Stimulated activated naive B cell treated with anti-CD40 and anti-IgM and Interleukin-4, amounts not matched to agents 10 μg/mL and 1 μg/mL and 100 μg/mL, for 72 hours (primary cell): Measurements from ENCODE around the gene C1orf167.
"Not testable (repeated sequence)": the region's sequence is repeated elsewhere in the genome, so short reads cannot be mapped to it uniquely, and the experiment has no call there.

Experiments used
- ATAC-seq, 2 donors: fragments of 150-1000 bp; cut with Tn5 transposase; replicated peaks; 2 replicates each; pipeline ENCODE4 v1.10.0; 2021; ENCODE audit warnings: moderate library complexity in 1 of 2
- DNase-seq: peaks from one replicate; pipeline ENCODE4 v3.0.0; 2021
- H3K27ac Mint-ChIP-seq: one replicate; pipeline ENCODE4 v1.8.0; 2022; ENCODE audit warnings: mild to moderate bottlenecking, mixed read lengths
- H3K27me3 Mint-ChIP-seq, 2 donors: one replicate each; pipeline ENCODE4 v1.8.0; 2022; ENCODE audit warnings: mixed read lengths in 2 of 2
- H3K36me3 Mint-ChIP-seq, 2 donors: one replicate each; pipeline ENCODE4 v1.8.0; 2022; ENCODE audit warnings: mixed read lengths in 2 of 2, mild to moderate bottlenecking in 1 of 2
- H3K4me1 Mint-ChIP-seq, 2 donors: one replicate each; pipeline ENCODE4 v1.8.0; 2022; ENCODE audit warnings: mixed read lengths in 2 of 2, mild to moderate bottlenecking in 1 of 2
- H3K4me3 Mint-ChIP-seq, 2 donors: one replicate each; pipeline ENCODE4 v1.8.0; 2022; ENCODE audit warnings: mild to moderate bottlenecking in 2 of 2, mixed read lengths in 2 of 2, moderate library complexity in 1 of 2
- H3K9me3 Mint-ChIP-seq, 2 donors: one replicate each; pipeline ENCODE4 v1.8.0; 2022; ENCODE audit warnings: mixed read lengths in 2 of 2, mild to moderate bottlenecking in 1 of 2

Gene C1orf167

DNA sequence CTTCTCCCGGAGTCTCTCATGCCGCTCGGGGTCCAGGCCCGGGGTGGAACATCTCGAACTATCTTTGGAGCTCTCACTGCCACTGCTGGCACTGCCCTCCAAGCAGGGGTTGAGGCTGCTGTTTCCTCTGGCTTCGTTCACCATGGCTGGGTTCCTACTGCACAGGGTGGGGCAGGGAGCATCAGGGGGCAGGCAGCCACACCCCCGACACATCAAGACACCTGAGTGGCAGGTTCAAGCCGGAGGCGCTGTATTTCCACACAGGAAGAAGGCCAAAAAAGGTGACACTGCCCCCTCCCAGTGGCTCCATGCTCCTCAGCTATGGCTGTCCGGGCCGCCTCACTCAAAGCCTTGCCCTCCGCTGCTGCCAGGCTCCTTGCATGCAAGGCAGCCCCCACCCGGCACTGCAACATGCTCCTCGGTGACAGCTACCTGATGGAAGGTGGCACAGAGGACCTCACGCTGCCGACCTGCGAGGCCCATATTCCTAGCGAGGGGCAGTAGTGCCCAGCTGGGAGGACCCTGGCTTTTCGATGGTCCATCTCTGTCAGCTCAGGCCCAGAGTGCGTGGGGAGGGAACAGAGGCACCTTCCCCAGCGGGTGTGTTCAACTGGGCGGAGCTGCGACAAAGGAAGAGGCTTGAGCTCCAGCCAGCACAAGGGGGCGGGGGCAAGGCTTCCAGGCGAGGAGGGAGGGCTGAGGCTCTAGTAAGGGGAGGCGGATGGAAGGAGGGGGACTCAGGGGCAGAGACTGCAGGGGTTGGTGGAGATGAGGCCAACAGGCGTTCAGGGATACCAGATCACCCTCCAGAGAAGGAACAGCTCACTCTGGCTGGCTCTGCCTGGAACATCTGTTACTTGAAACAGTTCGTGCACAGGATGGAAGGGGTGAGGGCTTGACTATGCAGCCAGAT, 41.2 kb downstream of the C1orf167 start:
- H3K36me3 Mint-ChIP-seq: peaks cover 41 to 64% of the 10 kb centered on the region in 2 donors

DNA sequence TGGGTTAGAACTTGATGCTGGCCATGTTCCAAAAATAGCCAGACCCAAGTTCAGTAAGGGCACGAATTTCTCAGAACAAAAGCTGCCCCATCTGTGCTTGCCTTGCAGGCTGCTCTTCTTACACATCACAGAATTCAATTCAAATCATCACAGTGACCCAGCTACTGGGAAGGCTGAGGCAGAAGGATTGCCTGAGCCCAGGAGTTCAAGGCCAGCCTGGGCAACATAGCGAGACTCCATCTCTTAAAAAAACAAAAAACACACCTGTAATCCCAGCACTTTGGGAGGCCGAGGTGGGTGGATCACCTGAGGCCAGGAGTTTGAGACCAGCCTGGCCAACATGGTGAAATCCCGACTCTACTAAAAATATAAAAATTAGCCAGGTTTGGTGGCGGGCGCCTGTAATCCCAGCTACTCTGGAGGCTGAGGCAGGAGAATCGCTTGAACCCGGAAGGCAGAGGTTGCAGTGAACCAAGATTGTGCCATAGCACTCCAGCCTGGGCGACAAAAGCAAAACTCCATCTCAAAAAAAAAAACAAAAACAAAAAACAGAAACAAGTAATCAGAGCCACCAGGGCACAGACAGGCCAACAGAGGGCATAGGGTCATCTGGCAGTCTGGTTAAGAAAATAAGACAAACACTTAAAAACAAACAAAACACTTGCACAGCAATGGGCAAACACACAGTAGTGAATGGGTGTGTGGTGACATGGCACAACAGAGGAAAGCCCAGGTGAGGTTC, 42.1 kb downstream of the C1orf167 start:
- not testable (repeated sequence) for H3K27me3 Mint-ChIP-seq, ATAC-seq, DNase-seq, H3K9me3 Mint-ChIP-seq
- Mint-ChIP-seq H3K4me1 (peaks cover 26 to 70% of the 10 kb centered on the region in 2 donors), H3K4me3 (peak overlapping the region; percentile 89 to 90), H3K27ac (peak overlapping the region; percentile 88), H3K36me3 (peaks cover 44 to 68% of the 10 kb centered on the region in 2 donors)

More for the DNA sequence above, 41.2 kb downstream of the C1orf167 start:
- peak overlapping the region; percentile 88 for H3K27ac Mint-ChIP-seq
- H3K4me1 Mint-ChIP-seq: peaks cover 26 to 61% of the 10 kb centered on the region in 2 donors
- H3K9me3 Mint-ChIP-seq: no peaks in the 10 kb centered on the region
- peak; percentile 38 to 43 for ATAC-seq
- DNase-seq: peak; percentile 62
- H3K27me3 Mint-ChIP-seq: no peaks in the 10 kb centered on the region
- peak overlapping the region; percentile 89 to 90 for H3K4me3 Mint-ChIP-seq

DNA sequence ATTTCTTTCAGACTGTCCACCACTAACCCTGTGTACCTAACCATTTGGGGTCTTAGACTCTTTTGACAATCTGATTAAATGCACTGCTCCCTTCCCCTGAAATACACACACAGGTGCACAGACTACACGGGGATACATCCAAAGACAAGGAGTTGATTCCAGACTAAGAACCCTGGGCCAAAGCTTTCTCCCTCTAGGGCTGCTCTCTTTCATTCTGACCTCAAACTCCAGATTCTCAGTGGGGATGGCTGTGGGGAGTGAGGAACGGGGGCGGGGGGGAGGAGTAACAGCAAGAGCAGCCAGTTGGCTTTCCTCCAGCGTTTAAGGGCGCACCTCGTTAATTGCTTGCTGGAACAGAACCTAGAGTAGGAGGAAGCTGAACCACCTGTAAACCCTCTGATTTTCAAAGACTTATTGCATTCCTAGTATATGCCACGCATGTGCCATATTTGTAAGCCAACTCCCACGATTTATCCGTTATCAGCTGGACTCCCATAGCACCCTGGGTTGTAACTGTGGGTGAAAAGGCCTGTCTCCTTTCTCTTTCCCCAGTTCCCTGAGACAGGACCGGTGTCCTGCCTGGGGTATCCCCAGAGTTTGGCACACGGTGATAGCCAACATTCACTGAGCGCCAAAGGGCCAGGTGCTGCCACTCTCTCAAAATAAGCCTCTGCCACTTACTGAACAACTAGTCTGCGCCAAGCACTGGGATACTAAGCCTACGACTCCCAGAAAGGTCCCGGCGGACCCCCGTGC, 42.9 kb downstream of the C1orf167 start:
- peak overlapping the region; percentile 89 to 90 for H3K4me3 Mint-ChIP-seq
- H3K4me1 Mint-ChIP-seq: peaks cover 31 to 77% of the 10 kb centered on the region in 2 donors
- peak overlapping the region; percentile 97 for H3K27ac Mint-ChIP-seq
- peaks cover 47 to 68% of the 10 kb centered on the region in 2 donors for H3K36me3 Mint-ChIP-seq
- ATAC-seq: no peak
- DNase-seq: no peak
- no peaks in the 10 kb centered on the region for H3K9me3 Mint-ChIP-seq
- no peaks in the 10 kb centered on the region for H3K27me3 Mint-ChIP-seq

DNA sequence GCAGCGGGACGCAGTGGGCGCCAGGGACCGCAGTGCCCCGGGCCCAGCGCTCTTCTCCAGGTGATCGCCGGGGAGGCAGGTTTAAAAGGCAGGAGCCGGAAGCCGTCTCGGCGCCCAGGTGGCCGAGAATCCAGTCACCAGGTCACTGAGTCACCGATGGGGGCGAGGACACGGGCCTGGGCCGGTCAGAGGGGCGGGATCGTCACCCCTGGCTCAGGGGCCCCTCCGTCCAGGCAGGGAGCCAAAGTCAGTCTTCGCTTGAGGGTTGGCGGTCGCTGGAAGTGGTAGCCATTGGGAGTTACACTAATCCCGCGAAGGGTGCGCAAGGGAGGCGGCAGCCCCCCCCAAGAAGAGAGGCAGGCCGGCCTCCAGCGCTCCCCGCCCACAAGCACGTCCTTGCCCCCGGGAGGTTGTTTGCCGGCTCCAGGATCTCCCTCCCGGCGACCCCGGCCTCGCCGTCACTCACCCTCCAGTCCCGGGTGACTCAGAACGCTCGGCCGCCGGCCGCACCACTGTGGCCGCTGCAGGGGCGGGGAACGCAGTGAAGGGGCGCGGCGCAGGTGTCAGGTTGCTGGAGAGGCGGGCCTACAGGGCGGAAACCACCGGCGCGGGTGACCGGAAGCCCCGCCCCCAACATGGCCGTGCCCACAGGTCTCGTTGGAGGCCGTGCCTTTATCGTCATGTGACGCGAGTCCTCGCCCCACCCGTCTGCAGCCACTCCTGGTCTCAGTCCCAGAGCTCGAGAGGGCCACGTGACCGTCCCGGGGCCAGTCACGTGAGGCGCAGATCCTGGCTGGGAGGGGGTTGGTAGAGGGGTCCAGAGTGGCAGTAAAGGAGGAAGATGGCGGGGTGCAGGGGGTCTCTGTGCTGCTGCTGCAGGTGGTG, 43.7 kb downstream of the C1orf167 start, which contains the start of the genes CLCN6 and MTHFR:
Gene CLCN6, plus strand, starts transcription at position 770 of the 885 bp plus-strand sequence. Its CDS starts 72 bp downstream, at position 842.
Gene MTHFR, minus strand, starts transcription at position 543 of the 885 bp plus-strand sequence. CDS start 2,848 bp downstream, outside the sequence.
- Mint-ChIP-seq H3K9me3 (no peaks in the 10 kb centered on the region), H3K27ac (peak within 1 kb of the TSS; percentile 97), H3K4me3 (peak within 1 kb of the TSS; percentile 89 to 90), H3K36me3 (peaks cover 41 to 61% of the 10 kb centered on the region in 2 donors), H3K4me1 (peaks cover 33 to 78% of the 10 kb centered on the region in 2 donors), H3K27me3 (no peaks in the 10 kb centered on the region)
- peak; percentile 99 for DNase-seq
- peak; percentile 84 to 86 for ATAC-seq

DNA sequence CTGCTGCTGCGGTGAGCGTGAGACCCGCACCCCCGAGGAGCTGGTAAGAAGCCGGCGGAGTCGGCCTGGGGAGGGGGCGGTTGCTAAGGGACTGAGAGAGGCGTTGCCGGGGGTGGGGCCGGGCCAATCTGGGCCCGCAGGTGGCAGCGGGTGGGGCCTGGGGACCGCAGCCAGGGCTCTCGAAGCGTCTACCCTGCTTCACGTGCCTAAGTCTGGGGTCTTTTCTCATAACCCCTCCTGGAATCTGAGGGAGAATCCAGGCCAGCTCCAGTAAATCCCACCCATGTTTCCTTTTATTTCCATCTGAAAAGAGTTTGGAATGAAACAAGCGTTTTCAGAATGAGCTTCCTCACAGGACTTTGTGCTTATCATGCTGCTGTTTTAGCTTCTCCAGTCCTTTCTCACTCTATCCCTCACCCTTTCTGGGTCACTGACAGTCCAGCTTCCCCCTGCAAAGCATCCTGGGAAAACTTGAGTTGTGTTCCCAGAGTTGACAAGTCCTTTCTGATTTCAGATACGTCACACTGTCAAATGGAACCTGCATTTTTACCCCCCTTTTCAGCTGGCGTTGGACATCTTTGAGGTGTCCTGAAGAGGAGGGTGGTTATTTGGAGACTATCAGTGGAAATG, 44.4 kb downstream of the C1orf167 start:
- Mint-ChIP-seq H3K36me3 (peaks cover 42 to 58% of the 10 kb centered on the region in 2 donors), H3K9me3 (no peaks in the 10 kb centered on the region), H3K4me3 (peak overlapping the region; percentile 89 to 90), H3K4me1 (peaks cover 33 to 78% of the 10 kb centered on the region in 2 donors), H3K27ac (peak overlapping the region; percentile 97), H3K27me3 (no peaks in the 10 kb centered on the region)
- ATAC-seq (peak; percentile 62 to 64), DNase-seq (no peak)

DNA sequence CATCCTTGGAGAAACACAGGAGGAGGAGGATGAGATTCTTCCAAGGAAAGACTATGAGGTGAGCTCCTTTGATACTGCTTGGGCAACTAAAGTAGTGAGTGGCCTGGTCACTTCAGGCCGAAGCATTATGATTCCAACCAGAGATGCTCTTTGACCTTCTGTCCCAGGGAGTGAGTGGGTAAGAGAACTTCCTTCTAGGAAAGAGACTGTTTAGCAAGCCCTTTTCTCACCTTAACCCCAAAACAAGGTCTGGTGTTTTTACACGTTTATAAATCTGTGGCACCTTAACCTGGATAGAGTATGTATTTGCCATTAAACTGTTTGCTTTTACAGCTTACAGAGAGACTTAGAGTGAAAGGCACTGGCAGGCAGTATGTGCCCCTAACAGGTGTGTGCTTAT, 45.1 kb downstream of the C1orf167 start:
- Mint-ChIP-seq H3K27me3 (no peaks in the 10 kb centered on the region), H3K27ac (peak overlapping the region; percentile 97), H3K36me3 (peaks cover 44 to 59% of the 10 kb centered on the region in 2 donors), H3K4me3 (peak overlapping the region; percentile 89 to 90), H3K9me3 (no peaks in the 10 kb centered on the region), H3K4me1 (peaks cover 35 to 78% of the 10 kb centered on the region in 2 donors)
- ATAC-seq (no peak), DNase-seq (no peak)

DNA sequence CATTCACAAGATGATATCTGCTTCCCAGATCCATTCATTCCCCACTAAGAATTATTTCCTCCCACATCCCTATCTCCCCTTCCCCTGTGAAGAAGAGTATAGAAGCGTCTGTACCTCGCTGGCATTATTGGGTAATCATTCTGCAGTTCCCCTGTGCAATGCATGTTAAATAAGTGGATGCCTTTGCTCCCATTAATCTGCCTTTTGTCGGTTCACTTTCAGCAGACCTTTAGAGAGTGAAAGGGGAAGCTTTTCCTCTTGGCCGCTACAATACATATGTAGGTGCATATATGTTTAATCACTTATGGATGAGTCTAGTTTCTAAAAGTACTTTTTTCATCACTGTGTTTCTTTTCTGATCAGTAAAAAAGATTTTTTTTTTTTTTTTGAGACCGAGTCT, 51.0 kb downstream of the C1orf167 start:
- H3K9me3 Mint-ChIP-seq: no peaks in the 10 kb centered on the region
- no peak for ATAC-seq
- peaks cover 32 to 79% of the 10 kb centered on the region in 2 donors for H3K4me1 Mint-ChIP-seq
- peak overlapping the region; percentile 75 for H3K27ac Mint-ChIP-seq
- no peak for DNase-seq
- H3K4me3 Mint-ChIP-seq: peak overlapping the region in 1 of 2 donors; percentile 39
- H3K27me3 Mint-ChIP-seq: no peaks in the 10 kb centered on the region
- H3K36me3 Mint-ChIP-seq: peaks cover 55 to 66% of the 10 kb centered on the region in 2 donors

DNA sequence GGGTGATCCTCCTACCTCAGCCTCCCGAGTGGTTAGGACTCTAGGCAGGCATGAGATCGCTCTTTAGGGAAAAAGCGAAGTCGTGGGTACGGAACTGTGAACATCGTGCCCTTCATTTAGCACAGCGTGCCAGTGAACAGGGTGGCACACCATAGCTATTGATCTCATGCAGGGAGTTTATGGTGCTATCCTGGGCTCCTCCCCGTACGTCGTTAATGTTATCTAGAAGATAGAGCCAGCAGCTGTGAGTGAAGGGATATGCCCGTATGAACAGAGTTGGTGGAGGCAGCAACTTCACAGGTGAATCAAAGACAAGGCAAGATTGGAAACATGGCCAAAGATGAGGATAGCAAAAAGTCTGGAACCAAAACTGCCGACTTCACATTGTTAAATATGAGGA, 55.2 kb downstream of the C1orf167 start:
- DNase-seq (no peak), ATAC-seq (no peak)
- no peaks in the 10 kb centered on the region for H3K27me3 Mint-ChIP-seq
- peak overlapping the region; percentile 86 for H3K27ac Mint-ChIP-seq
- H3K36me3 Mint-ChIP-seq: peaks cover 49 to 64% of the 10 kb centered on the region in 2 donors
- H3K4me1 Mint-ChIP-seq: peaks cover 23 to 57% of the 10 kb centered on the region in 2 donors
- H3K9me3 Mint-ChIP-seq: no peaks in the 10 kb centered on the region
- H3K4me3 Mint-ChIP-seq: no peak overlapping the region

DNA sequence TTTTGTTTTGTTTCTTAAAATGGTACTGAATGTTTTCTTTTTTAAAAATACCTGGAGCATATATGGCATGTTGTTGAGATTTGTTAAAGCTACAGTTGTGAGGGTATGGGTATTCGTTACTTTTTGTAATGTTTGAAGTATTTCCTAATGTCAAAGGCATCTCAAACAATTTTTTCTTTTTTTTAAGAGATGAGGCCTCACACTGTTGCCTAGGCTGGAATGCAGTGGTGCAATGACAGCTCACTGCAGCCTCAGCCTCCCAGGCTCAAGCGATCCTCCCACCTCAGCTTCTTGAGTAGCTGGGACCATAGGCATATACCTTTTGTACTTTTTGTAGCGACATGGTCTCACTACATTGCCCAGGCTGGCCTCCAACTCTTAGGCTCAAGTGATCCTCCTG, 60.1 kb downstream of the C1orf167 start:
- no peaks in the 10 kb centered on the region for H3K9me3 Mint-ChIP-seq
- H3K4me1 Mint-ChIP-seq: peaks cover 9 to 17% of the 10 kb centered on the region in 2 donors
- H3K27me3 Mint-ChIP-seq: no peaks in the 10 kb centered on the region
- peak overlapping the region; percentile 1 for H3K27ac Mint-ChIP-seq
- ATAC-seq (no peak), DNase-seq (no peak)
- H3K4me3 Mint-ChIP-seq: no peak overlapping the region
- H3K36me3 Mint-ChIP-seq: peaks cover 44 to 59% of the 10 kb centered on the region in 2 donors

DNA sequence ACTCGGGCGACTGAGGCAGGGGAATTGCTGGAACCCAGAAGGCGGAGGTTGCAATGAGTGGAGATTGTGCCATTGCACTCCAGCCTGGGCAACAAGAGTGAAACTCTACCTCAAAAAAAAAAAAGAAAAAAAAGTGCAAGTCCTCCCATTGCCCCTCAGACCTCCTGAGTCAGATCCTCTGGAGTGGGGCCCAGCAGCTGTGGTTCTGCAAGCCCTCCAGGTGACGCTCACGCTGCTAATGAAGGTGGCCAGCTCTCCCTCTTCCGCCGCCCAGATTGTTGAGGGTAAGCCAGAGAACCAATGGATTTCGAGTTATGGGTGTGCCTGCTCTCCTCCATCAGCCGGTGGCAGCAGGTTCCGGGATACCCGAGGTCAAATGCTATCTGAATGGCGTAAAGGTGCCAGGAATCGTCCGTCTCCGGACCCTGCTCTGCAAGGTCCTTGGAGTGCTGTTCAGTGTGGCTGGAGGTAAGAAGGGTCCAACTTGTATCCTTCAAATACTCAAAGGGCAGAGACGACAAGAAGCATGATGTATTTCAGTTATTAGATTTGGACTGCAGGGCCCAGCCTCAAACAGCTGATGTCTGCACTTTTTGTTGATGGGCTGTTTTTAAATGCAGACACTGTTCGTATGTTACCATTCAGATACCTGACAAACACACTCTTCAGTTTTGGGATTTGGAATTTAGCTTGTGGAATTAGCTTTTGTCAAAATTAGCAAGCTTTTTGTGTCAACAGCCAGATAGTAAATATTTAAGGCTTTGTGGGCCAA, 61.6 kb downstream of the C1orf167 start:
- no peak overlapping the region for H3K4me3 Mint-ChIP-seq
- no peaks in the 10 kb centered on the region for H3K9me3 Mint-ChIP-seq
- DNase-seq (no peak), ATAC-seq (no peak)
- H3K36me3 Mint-ChIP-seq: peaks cover 46 to 65% of the 10 kb centered on the region in 2 donors
- H3K4me1 Mint-ChIP-seq: peaks cover 6 to 17% of the 10 kb centered on the region in 2 donors
- no peaks in the 10 kb centered on the region for H3K27me3 Mint-ChIP-seq
- no peak overlapping the region for H3K27ac Mint-ChIP-seq

DNA sequence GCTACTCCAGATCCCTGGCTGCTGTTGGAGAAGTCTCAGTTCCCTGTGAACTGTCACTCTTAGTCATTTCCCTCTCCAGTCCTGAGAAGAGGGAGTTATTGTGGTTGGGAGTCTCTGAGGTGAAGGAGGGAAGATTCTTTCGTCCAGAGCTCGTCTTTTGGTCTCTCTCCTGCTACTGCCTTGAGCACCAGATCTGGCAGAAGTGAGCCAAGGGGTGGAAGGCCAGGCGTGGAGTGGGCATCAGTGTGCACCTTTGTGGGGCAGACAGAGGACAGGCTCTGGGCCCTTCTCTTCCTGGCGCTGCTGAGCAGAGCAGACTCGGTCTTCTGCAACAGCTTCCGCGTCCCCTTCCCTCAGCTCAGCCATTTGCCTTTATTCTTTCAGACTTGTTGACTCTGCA, 63.1 kb downstream of the C1orf167 start:
- Mint-ChIP-seq H3K36me3 (peaks cover 45 to 64% of the 10 kb centered on the region in 2 donors), H3K4me3 (no peak overlapping the region), H3K27ac (no peak overlapping the region), H3K9me3 (no peaks in the 10 kb centered on the region), H3K27me3 (no peaks in the 10 kb centered on the region), H3K4me1 (peaks cover 4 to 14% of the 10 kb centered on the region in 2 donors)
- ATAC-seq: no peak
- DNase-seq: no peak

DNA sequence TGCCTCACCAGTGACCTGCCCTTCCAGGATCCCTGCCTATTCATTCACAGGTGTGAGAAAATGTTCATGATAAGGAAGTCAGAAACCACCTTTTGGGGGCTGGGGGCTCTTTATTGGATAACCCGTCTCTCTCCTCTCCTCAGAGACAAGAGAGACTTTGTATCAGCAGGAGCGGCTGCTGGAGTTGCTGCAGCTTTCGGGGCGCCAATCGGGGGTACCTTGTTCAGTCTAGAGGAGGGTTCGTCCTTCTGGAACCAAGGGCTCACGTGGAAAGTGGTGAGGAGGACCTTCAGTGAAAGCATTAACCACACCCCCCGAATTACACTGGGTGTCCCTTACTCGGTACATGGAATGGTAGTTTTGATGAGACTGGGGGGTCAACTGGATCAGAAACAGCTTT, 65.0 kb downstream of the C1orf167 start:
- H3K4me3 Mint-ChIP-seq: no peak overlapping the region
- H3K27me3 Mint-ChIP-seq: no peaks in the 10 kb centered on the region
- DNase-seq: no peak
- H3K36me3 Mint-ChIP-seq: peaks cover 40 to 50% of the 10 kb centered on the region in 2 donors
- no peaks in the 10 kb centered on the region for H3K9me3 Mint-ChIP-seq
- ATAC-seq: no peak
- peaks cover 4 to 6% of the 10 kb centered on the region in 2 donors for H3K4me1 Mint-ChIP-seq
- no peak overlapping the region for H3K27ac Mint-ChIP-seq
